TTC549 (cell line): ENCODE results near the gene NRDC.
"Not testable (repeated sequence)": the region's sequence is repeated elsewhere in the genome, so short reads cannot be mapped to it uniquely, and the experiment has no call there.

Experiments used
- FAIRE-seq: peaks from 2 replicates; lab custom pipeline; 2012; peaks lifted over from hg19 to GRCh38; lab: Jason Lieb, UNC

Gene NRDC

DNA sequence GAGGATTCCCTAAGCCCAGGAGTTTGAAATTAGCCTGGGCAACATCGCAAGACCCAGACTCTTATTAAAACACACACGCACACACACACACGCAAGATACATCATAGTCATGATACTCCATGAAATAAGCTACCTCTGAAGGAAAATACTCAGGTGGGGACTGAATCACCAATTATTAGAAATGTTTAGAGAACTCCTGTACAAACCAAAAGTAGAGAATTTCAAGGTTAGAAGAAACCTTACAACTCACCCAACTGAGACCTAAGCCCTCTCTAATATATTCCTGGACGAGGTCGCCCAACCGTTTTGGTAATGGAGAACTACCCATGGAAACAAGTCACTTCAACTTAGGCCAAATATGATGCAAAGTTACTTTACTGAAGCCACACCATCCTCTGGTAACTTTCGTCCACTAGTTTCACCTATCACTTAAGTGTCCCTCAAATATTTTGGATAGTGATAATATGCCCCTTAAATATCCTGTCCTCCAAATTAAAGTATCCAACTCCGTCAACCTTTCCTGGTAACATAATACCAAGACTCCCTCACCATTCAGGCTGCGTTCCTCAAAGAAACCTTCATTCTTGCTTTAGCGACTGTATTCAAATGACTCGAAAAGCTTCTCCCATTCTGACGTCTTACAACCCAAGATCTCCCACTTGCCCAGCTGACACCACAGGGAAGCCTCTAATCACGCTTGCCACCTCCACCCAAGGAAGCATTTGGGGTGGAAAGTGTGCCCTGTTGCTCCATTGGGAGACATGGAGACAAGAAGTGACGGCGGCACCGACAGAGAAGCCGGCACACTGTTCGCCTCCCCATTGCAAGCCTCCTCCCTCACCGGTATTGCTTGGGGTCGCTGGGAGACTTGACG, 856 bp downstream of the NRDC start:
- FAIRE-seq: no peak

DNA sequence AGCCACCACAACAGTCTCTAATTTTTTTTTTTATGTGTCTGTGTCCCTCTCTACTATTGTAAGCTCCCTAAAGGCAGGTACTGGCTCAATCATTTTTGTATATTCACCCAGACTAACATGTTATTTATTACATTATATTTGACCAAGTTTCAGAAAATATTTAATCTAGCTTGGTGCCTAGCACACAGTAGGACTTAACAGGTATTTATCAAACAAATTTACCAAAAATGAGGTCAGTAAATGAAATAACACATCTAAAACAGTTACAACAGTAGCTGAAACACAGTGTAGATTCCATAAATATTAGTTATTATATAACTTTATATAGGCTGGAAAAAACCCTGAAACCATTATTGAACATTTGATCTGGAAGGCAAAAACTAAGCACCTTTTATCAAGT, 2.7 kb downstream of the NRDC start:
- FAIRE-seq: no peak

DNA sequence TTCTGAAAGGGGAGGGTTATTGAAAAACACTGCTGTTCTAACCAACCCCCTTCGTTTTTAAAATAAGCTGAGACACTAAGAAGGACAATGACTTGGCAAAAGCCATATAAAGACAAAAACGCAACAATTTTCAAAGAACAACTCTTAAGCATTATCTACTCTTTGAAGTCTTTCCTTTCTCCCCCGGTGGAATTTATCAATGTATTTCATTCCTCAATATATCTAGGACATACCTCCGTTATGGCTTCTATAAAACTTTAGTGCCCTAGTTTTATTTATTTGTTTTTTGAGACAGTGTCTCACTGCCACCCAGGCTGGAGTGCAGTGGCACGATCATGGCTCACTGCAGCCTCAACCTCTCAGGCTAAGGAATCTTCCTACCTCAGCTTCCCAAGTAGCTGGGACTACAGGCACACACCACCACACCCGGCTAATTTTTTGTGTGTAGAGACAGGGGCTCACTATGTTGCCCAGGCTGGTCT, 3.2 kb downstream of the NRDC start:
- no peak for FAIRE-seq

DNA sequence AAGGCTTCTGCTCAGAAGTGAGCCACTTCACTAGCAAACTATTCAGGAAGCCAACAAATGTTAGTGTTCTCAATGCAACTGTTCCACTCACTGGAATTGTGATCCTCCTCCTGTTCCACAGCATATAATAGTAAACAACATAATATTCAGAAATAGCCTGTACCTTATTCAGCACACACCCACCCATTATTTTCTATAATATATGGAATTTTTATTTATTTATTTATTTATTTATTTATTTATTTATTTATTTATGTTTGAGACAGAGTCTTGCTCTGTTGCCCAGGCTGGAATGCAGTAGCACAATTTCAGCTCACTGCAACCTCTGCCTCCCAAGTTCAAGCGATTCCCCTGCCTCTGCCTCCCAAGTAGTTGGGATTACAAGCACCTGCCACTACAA, 5.3 kb downstream of the NRDC start:
- FAIRE-seq: not testable (repeated sequence)

DNA sequence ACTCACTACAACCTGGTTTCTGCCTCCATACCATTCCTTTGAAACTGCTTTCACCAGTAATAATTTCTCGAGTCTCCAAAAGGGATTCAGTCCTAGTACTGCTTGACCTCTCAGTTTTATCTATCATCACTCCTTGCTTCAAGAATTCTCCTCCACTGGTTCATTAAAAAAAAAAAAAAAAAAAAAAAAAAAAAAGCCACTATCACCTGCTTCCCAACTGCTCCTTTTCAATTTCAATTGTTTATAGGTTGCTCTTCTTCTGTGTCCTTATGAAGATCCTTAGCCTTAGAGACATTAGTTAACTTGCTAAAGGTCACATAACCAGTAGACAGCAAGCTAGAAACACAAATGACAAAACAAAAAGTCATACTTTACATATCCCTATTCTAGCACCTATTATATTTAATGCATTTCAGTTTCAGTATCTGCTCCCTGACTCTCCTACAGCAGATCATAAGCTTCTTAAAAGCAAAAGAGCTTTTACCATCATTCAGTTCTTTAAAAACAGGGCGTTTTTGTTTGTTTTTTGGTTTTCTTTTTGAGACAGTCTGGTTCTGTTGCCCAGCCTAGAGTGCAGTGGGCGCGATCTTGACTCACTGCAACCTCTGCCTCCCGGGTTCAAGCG, 7.1 kb downstream of the NRDC start:
- FAIRE-seq: no peak

DNA sequence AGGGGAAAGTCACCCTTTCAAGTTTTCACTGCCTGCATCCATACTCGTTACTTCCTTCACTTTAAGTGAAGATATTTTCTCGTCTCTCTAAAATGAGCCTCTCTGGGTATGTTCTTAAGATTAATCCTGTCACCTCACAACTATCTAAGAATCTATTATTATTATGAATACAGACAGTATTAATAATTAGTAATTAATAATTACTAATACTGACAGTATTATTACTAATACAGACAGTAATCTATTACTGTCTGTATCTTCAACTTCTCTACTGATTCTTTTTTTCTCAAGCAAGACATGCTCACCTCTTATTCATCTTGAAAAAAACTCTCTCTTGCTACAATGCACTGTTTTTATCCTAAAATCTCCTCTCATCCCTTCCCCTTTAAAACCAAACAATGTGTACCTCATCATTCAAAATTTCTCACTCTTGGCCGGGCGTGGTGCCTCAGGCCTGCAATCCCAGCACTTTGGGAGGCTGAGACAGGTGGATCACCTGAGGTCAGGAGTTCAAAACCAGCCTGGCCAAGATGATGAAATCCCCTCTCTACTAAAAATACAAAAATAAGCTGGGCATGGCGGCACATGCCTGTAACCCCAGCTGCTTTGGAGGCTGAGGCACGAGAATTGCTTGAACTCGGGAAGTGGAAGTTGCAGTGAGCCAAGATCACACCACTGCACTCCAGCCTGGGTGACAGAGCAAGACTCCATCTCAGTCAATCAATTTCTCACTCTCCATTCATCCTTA, 7.8 kb downstream of the NRDC start:
- no peak for FAIRE-seq

DNA sequence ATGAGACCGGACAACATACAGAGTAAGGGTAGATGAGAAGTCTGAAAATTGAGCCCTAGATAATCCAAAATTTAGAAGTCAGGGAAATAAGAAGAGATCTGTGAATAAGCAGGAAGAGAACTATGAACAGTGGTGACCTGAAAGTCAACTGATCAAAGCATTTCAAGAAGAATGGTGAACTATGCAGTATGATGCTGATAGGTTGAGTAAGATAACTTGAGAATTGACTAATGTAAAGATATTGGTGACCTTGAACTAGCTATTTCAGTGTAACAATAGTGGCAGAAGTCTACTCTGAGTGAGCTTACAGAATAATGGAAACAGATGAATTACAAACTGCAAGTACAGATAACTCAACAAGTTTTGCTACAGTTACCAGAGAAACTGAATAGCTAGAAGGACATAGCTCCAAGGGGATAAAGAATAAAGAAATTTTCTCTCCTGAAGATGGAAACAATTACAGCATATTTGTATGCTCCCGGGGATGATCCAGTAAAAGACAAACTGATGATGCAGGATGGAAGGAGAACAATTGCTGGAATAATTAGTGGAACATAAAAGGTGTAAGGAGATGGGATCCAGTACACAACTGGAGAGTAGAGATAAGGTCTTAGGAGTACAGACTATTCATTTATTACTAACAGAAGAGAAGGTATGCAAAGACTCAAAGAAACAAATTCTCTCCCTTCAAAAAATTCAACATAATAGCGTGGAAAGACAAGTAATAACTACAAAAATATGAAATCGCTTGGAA, 10.9 kb downstream of the NRDC start:
- FAIRE-seq: no peak

DNA sequence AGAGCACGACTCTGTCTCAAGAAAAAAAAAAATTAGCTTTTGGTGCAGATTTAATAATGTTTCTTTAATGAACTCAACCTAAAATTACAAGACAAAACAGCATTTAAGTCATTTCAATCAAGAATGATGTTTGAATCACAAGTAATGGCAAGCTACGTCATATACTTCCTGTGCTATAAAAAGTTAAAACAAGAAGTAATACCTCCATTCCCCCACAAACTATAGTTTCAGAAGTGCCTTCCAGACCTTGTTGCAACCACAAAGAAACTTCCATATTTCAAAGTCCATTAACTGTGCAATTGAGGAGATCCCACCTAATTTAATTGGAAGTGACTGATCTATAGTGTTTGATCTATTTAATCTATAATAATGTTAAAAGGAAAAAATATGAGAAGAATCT, 15.1 kb downstream of the NRDC start:
- no peak for FAIRE-seq

DNA sequence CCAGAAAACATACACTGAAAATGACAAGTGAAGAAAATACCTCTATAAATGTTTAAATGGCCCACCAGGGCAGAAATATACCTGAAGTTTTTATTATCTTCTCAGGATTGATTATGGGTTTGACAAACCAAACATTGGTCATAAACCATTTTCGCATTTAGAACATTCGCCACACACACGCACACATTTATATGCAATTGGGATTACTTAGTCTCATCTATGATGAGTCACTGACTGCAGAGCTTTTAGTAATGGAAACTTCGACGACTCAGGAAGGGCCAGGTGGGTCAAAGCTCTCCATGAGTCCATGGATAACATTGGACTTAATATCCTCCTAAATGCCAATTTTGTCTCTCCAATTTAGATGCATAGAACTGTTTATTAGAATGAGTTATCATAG, 16.9 kb downstream of the NRDC start:
- FAIRE-seq: no peak

DNA sequence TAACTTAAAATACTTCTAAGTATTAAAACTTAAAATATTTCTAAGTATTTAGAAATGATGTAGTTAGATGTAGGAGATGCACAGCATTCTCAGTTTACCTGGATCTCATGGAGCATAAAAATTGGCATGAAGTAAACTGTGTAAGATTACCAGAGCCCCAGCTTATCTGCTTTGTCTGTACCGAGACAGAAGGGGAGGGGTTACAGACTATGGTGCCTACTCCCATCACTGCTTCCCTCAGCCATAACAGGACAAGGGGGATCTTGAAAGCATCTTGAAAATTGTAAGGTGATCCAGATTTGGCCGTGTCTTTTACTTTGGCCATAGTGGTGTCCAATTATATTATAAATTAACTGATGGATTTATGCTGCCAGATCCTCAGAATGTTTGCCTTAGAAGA, 18.8 kb downstream of the NRDC start:
- FAIRE-seq: no peak

- no peak for FAIRE-seq
Measured at GRCh38 chr1:51859333-51859732, 19.2 kb downstream of the NRDC start.

- FAIRE-seq: no peak
Measured at GRCh38 chr1:51858892-51859291, 19.6 kb downstream of the NRDC start.

DNA sequence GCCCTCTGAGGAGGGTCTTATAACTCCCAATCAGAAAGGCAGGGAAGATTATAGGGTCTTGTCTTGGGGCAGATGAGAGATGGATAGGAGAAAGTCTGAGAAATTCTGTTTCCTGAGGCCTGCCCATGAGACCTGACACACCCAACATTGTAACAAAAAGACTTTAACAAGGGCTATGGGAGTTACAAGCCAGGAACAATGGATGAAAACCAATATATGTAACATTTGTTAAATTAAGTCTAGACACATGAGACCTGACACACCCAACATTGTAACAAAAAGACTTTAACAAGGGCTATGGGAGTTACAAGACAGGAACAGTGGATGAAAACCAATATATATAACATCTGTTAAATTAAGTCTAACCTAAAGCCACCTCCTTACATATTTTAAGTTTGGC, 21.8 kb downstream of the NRDC start:
- FAIRE-seq: no peak

DNA sequence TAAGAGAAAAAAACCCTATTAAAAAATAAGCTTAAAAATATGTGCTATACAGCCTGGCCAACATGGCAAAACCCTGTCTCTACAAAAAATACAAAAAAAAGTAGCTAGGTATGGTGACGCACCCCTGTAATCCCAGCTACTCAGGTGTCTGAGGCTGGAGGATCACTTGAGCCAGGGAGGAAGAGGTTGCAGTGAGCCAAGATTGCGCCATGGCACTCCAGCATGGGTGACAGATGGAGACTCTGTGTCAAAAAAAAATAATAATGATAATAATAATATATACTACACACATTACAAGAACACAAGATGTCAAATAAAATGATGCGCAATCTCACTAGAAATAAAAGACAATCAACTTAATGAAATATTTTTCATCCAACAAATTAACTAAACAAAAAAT, 22.9 kb downstream of the NRDC start:
- FAIRE-seq: no peak

DNA sequence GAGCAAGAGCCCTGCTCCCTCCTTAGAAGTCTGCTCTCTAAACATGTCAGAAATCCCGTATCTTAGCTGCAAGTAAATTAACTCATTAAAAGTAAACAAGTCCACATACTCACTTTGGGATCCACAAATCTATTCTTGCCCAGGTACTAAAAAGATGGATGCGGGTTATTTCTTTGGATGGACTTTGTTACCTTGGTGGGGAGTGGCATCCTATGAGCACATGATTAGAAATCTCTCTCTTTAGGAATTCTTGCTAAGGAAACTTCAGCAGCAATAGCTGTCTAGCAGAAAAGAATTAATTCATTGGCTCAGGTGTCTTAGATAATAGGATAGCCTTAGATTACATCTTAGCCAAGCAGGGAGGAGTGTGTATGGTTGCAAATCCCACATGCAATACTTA, 25.2 kb downstream of the NRDC start:
- no peak for FAIRE-seq

DNA sequence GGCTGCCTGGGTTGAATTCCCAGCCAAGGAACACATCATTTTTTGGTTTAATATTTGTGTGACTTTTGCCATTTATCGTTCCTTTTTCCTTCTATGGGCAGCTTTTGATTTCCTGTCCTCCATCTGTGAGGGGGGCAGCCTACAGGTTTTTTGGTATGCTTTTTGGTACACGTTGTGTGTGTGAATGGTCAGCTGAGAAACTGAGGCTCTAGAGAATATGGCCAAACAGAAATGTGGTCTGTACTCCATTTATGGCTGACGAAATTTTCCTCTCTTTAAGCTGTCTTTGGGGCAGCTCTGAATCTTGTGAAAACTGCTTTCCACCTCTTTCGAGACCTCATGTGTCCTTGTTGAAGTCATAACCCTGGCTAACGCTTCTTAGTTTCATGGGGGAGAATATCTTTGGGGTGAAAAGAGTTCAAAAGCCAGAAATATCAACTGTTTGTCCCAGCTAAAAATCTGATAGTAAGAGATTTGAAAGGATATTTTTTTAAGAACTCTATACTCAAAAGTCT, 26.6 kb downstream of the NRDC start:
- FAIRE-seq: no peak

DNA sequence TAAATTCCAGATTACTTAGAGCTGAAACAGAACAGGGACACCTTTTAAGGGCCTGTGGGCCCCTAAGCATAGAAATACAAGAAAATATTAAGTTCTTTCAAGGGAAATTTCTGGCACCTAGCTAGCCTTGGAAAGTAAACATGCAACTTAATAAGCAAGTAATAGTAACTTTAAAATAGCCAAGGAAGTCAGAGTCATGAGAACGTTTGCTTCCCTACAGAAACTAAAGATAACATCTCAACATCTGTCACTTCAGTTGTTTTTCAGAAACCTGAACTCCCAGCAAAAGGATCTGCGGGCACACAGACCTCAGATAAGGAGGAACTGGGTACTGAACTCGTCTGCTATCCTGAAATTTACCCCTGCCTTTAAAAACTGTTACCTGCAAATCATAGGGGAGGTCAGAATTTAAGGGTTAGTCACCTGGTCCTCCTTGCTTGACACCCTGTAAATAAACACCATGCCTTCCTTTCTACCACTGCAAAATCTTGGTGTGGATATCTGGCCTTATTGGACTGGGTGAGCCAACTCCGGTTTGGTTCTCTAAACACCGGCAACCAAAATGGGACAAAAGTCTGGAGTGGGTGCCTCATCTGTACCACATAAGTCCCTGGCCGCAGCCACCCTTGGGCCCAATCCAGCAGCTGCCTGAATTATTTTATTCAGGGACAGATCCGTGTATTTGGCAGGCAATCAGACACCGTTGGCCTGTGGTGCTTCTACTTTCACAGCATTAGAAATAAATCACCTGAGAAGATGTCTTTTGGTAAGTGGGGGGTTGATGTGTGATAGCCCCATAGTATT, 27.9 kb downstream of the NRDC start:
- FAIRE-seq: no peak

DNA sequence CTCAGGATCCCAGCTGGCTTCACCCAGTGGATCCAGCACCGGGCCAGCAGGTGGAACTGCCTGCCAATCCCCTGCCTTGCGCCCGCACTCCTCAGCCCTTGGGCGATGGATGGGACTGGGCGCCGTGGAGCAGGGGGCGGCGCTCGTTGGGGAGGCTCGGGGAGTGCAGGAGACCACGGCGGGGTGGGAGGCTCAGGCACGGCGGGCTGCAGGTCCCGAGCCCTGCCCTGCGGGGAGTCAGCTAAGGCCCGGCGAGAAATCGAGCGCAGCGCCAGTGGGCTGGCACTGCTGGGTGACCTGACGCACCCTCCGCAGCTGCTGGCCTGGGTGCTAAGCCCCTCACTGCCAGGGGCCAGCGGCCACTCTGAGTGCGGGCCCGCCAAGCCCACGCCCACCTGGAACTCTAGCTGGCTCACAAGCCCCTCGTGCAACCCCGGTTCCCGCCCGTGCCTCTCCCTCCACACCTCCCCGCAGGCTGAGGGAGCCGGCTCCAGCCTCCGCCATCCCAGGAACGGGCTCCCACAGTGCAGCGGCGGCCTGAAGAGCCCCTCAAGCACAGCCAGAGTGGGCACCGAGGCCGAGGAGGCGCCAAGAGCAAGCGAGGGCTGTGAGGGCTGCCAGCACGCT, 31.1 kb downstream of the NRDC start:
- FAIRE-seq: no peak

DNA sequence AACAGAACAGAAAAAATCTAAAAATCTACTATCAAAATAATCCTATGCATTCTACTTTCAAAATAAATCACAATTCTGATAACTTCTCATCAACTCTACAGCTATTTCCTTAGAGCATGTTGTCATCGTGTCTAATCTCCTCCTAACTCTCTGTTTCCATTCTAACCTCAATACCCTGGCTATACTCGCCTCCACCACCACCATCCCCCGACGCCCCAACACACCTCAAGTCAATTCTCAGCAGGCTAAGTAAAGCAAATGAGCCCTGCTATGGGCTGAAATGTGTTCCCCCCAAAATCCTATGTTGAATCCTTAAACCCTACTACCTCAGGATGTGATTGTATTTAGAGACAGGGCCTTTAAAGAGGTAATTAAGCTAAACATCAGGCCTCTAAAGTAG, 34.6 kb downstream of the NRDC start:
- no peak for FAIRE-seq

GRCh38 chr1:51842261-51842660, 36.3 kb downstream of the NRDC start:
- FAIRE-seq: no peak
